ENCODE measurements around the gene TLCD2. TPM values are rescaled to one million over a fixed set of nuclear protein-coding genes. Genes with fewer than 3 reads are reported as not detected.
"Not testable (repeated sequence)": the region's sequence is repeated elsewhere in the genome, so short reads cannot be mapped to it uniquely, and the experiment has no call there.

Gene TLCD2
- total and polyA plus RNA-seq, 9 donors: 1.5 to 9.1 (median 5.6) TPM

DNA sequence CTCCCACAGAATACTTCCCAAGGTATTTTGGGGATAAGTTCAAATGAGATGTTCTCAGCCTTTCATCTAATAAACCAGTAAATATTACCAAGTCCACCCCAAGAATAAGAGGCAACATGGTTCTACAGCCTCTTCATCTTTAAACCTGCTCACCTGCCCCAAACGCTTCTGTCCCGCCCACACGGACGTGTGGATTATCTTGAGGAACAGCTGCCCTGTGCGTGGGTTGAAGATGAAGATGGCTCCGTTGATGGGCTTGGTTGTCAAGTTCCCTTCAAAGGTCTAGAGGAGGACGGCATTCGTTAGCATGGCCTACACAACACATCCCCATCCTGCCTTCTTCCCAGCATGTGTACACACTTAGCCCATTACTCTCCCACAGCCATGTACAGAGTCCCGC lies 52.1 kb downstream of the TLCD2 start:
- H3K36me3 ChIP-seq: no peaks in the 10 kb centered on the region
- H3K27me3 ChIP-seq: no peaks in the 10 kb centered on the region
- intact Hi-C loops (cut with DNase I): loop anchor here in 2 of 4 donors (10.0 kb wide), 2 partner anchors 47 to 367 kb away; partner anchors contain the start of gene RTN4RL1 (in 1 of the 2)
- no peak for DNase-seq
- no peaks in the 10 kb centered on the region for H3K9me3 ChIP-seq
- H3K4me1 ChIP-seq (ENCODE audit: insufficient read depth): no peaks in the 10 kb centered on the region
- no peak for TF ChIP-seq EP300 (IDR thresholded peaks at IDR 0.05)
- no peak for TF ChIP-seq CTCF (IDR thresholded peaks at IDR 0.05)
- TF ChIP-seq POLR2A (IDR thresholded peaks at IDR 0.05): no peak
- 84 to 92% (median 90%) methylated on average over 9 of the region's 9 CpGs for WGBS, 3 donors
- no peak overlapping the region for H3K27ac ChIP-seq
- H3K4me3 ChIP-seq: no peak overlapping the region

- intact Hi-C loops (cut with DNase I): loop anchor here in 2 of 4 donors (10.0 kb wide), 2 partner anchors 51 to 371 kb away; partner anchors contain the start of gene RTN4RL1 (in 1 of the 2)
- no peaks in the 10 kb centered on the region for H3K27me3 ChIP-seq
- no peak overlapping the region for H3K4me3 ChIP-seq
- no peak for TF ChIP-seq CTCF (IDR thresholded peaks at IDR 0.05)
- no peak for TF ChIP-seq POLR2A (IDR thresholded peaks at IDR 0.05)
- TF ChIP-seq EP300 (IDR thresholded peaks at IDR 0.05): no peak
- no peaks in the 10 kb centered on the region for H3K36me3 ChIP-seq
- WGBS, 3 donors: 88 to 92% (median 91%) methylated on average over 14 of the region's 14 CpGs
- H3K4me1 ChIP-seq (ENCODE audit: insufficient read depth): peaks cover 6% of the 10 kb centered on the region
- DNase-seq: no peak
- no peaks in the 10 kb centered on the region for H3K9me3 ChIP-seq
- no peak overlapping the region for H3K27ac ChIP-seq
Observed at GRCh38 chr17:1653735-1654134, 56.4 kb downstream of the TLCD2 start.

GRCh38 chr17:1652794-1653193 lies 57.4 kb downstream of the TLCD2 start:
- not testable (repeated sequence) for H3K27ac ChIP-seq; H3K4me3 ChIP-seq; H3K4me1 ChIP-seq (ENCODE audit: insufficient read depth); DNase-seq; H3K36me3 ChIP-seq; H3K9me3 ChIP-seq; H3K27me3 ChIP-seq
- 74 to 80% (median 78%) methylated on average over 7 of the region's 7 CpGs for WGBS, 3 donors
- intact Hi-C loops (cut with DNase I): loop anchor here in 2 of 4 donors (10.0 kb wide), 2 partner anchors 52 to 372 kb away; partner anchors contain the start of gene RTN4RL1 (in 1 of the 2)

MicroRNA genes within 50 kb of the gene (microRNA counts, 767-probe panel; counts per million panel counts)
- microRNA hsa-miR-22-3p: 1,954 counts per million, percentile 81 among the panel's probes with 10 or more counts

Other genes starting within 250 kb of the TLCD2 start
- 100 to 1,000 TPM in 5 of 7 donors, 10 to 100 TPM in 2; 41.8 to 140 (median 106) TPM for gene MYO1C, start 217.7 kb downstream of the TLCD2 start, total RNA-seq
- gene MYO1C, start 217.7 kb downstream of the TLCD2 start, polyA plus RNA-seq: 10 to 100 TPM; 49.4 to 72.2 TPM
- 10 to 100 TPM; 23.0 to 39.1 (median 28.3) TPM for gene INPP5K, start 193.8 kb downstream of the TLCD2 start, total RNA-seq
- 10 to 100 TPM; 27.7 to 33.8 TPM for gene INPP5K, start 193.8 kb downstream of the TLCD2 start, polyA plus RNA-seq
- 10 to 100 TPM; 16.8 to 64.0 (median 52.6) TPM for gene PITPNA, start 147.6 kb downstream of the TLCD2 start, total RNA-seq
- gene PITPNA, start 147.6 kb downstream of the TLCD2 start, polyA plus RNA-seq: 100 to 1,000 TPM in 1 of 2 donors, 10 to 100 TPM in 1; 24.8 to 122 TPM
- gene SLC43A2, start 81.5 kb downstream of the TLCD2 start, total RNA-seq: 10 to 100 TPM in 3 of 7 donors, 1 to 10 TPM in 4; 3.5 to 24.6 (median 8.8) TPM
- 1 to 10 TPM; 5.0 to 7.1 TPM for gene SLC43A2, start 81.5 kb downstream of the TLCD2 start, polyA plus RNA-seq
- gene SCARF1, start 64.6 kb downstream of the TLCD2 start, total RNA-seq: 10 to 100 TPM in 1 of 7 donors, 1 to 10 TPM in 6; 2.6 to 10.2 (median 5.7) TPM
- 1 to 10 TPM; 1.7 to 6.5 TPM for gene SCARF1, start 64.6 kb downstream of the TLCD2 start, polyA plus RNA-seq
- 10 to 100 TPM in 1 of 7 donors, 1 to 10 TPM in 6; 3.0 to 11.0 (median 5.7) TPM for gene RILP, start 60.5 kb downstream of the TLCD2 start, total RNA-seq
- 1 to 10 TPM; 2.3 to 6.2 TPM for gene RILP, start 60.5 kb downstream of the TLCD2 start, polyA plus RNA-seq
- 100 to 1,000 TPM; 146 to 379 (median 290) TPM for gene PRPF8, start 25.5 kb downstream of the TLCD2 start, total RNA-seq
- 100 to 1,000 TPM; 150 to 186 TPM for gene PRPF8, start 25.5 kb downstream of the TLCD2 start, polyA plus RNA-seq
- 10 to 100 TPM; 26.7 to 59.4 (median 36.2) TPM for gene WDR81, start 14.3 kb upstream of the TLCD2 start, total RNA-seq
- 10 to 100 TPM in 1 of 2 donors, 1 to 10 TPM in 1; 1.3 to 41.0 TPM for gene WDR81, start 14.3 kb upstream of the TLCD2 start, polyA plus RNA-seq
- gene SERPINF2, start 32.5 kb upstream of the TLCD2 start, total RNA-seq: 10 to 100 TPM in 3 of 7 donors, 1 to 10 TPM in 4; 2.6 to 45.2 (median 4.5) TPM
- 1 to 10 TPM; 1.7 to 9.4 TPM for gene SERPINF2, start 32.5 kb upstream of the TLCD2 start, polyA plus RNA-seq
- 100 to 1,000 TPM; 342 to 965 (median 417) TPM for gene SERPINF1, start 51.7 kb upstream of the TLCD2 start, total RNA-seq
- 100 to 1,000 TPM; 439 to 670 TPM for gene SERPINF1, start 51.7 kb upstream of the TLCD2 start, polyA plus RNA-seq
- 10 to 100 TPM; 11.3 to 22.0 (median 17.5) TPM for gene SMYD4, start 119.5 kb upstream of the TLCD2 start, total RNA-seq
- gene SMYD4, start 119.5 kb upstream of the TLCD2 start, polyA plus RNA-seq: 10 to 100 TPM in 1 of 2 donors, 1 to 10 TPM in 1; 8.5 to 16.3 TPM
- 100 to 1,000 TPM in 5 of 7 donors, 10 to 100 TPM in 2; 20.7 to 137 (median 116) TPM for gene RPA1, start 119.6 kb upstream of the TLCD2 start, total RNA-seq
- gene RPA1, start 119.6 kb upstream of the TLCD2 start, polyA plus RNA-seq: 10 to 100 TPM; 37.0 to 63.6 TPM

Data from ovary (tissue), 9 donors.